ENCODE data around the gene AP2B1.

DNA sequence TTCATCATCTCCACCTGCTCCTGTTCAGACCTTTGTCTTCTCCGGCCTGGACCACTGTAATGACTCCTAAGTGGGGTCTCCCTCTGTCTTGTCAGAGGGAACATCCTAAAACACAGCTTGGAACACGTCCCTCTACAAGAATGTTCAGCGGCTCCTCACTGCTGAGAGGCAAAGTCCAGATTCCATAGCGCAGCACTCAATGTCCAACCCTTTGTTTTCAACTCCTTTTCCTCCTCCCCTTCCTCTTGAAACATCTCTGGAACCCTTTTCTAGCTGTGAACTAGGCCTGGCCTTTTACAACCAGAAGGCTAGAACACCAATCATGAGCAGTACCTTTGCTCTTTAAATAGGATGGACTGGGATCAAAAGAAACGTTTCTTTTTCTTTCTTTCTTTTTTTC lies 174.5 kb downstream of the AP2B1 start:
- no peak for TF ChIP-seq POLR2A (IDR thresholded peaks at IDR 0.05)
- no peak for TF ChIP-seq CTCF (IDR thresholded peaks at IDR 0.05)
- TF ChIP-seq POLR2AphosphoS5 (IDR thresholded peaks at IDR 0.05) = no peak
